ENCODE measurements around the gene ENDOD1. TPM values are rescaled to one million over a fixed set of nuclear protein-coding genes. Genes with fewer than 3 reads are reported as not detected.

The ENDOD1 gene
- total RNA-seq, 1 donor from 2014 or later, result 32.2 TPM

DNA sequence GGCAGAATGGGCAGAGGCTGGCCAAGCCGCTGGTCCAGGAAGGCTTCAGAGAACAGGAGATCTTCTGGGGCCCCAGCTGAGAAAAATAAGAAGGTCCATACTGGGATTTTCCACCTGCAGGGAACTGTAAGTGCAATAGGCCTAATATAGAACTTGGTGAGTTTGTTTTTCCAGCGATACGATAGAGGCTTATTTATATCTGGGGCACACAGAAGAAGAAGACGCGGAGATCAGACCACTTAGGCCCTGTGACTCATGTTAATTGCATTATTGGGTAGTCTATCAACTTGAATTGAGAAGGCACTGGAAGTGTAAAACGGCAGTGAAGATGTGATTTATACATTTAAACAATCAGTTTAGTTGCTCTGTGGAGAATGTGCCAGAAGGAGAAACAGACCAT, 30.6 kb upstream of the ENDOD1 start:
- Histone ChIP-seq H3K27me3 (no peaks in the 10 kb centered on the region), H3K27ac (no peak overlapping the region), H3K36me3 (no peaks in the 10 kb centered on the region), H3K9me3 (no peaks in the 10 kb centered on the region), H3K4me1 (no peaks in the 10 kb centered on the region), H3K4me3 (no peak overlapping the region)
- intact Hi-C loops (cut with DNase I), result no loop called here
- ATAC-seq (no peak), DNase-seq (no peak)
- TF ChIP-seq, protein P1, sequence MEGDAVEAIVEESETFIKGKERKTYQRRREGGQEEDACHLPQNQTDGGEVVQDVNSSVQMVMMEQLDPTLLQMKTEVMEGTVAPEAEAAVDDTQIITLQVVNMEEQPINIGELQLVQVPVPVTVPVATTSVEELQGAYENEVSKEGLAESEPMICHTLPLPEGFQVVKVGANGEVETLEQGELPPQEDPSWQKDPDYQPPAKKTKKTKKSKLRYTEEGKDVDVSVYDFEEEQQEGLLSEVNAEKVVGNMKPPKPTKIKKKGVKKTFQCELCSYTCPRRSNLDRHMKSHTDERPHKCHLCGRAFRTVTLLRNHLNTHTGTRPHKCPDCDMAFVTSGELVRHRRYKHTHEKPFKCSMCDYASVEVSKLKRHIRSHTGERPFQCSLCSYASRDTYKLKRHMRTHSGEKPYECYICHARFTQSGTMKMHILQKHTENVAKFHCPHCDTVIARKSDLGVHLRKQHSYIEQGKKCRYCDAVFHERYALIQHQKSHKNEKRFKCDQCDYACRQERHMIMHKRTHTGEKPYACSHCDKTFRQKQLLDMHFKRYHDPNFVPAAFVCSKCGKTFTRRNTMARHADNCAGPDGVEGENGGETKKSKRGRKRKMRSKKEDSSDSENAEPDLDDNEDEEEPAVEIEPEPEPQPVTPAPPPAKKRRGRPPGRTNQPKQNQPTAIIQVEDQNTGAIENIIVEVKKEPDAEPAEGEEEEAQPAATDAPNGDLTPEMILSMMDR (IDR thresholded peaks at IDR 0.05), result no peak

DNA sequence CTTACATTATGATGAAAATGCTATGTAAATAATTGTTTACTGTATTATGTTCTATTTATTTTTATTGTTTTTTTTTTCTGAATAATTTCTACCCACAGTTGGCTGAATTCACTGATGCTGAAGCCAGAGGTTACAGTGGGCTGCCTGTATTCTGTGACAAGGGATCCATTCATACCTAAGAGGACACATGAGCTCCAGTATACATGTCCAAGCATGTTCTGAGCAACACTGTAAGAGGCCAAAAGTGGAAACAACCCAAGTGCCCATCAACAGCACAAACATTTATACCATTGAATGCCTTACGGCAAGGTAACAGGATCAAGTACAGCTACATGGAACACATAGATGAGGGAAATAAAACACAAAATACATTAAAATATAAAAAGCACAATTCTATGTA, 24.3 kb upstream of the ENDOD1 start:
- Histone ChIP-seq H3K4me3 (no peak overlapping the region), H3K4me1 (peaks cover 19% of the 10 kb centered on the region), H3K27ac (no peak overlapping the region), H3K9me3 (no peaks in the 10 kb centered on the region), H3K27me3 (no peaks in the 10 kb centered on the region), H3K36me3 (no peaks in the 10 kb centered on the region)
- intact Hi-C loops (cut with DNase I), result no loop called here
- no peak for ATAC-seq
- no peak for DNase-seq
- TF ChIP-seq, protein P1 (IDR thresholded peaks at IDR 0.05), result no peak

DNA sequence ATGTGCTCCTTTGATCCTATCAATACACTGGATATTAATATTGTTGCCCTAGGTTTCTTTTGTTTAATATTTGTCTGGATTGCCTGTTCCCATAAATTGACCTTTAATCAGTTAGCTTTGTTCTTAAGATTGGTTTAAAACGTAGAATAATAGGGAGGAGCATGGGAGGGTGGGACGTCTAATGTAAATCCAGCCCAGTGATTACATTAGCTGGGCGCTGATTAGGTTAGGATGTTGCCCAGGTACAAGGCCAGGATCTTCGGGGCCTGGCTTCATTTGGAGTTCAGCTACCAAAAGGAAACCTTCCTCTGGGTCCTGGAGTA, 23.0 kb upstream of the ENDOD1 start, which contains the start of gene SRSF8:
TSS of gene SRSF8 (plus strand) at position 204 of the 323 bp plus-strand sequence. CDS start 308 bp downstream, outside the sequence.
- intact Hi-C loops (cut with DNase I), result no loop called here
- no peaks in the 10 kb centered on the region for H3K27me3 ChIP-seq
- H3K4me1 ChIP-seq, result peaks cover 22% of the 10 kb centered on the region
- H3K4me3 ChIP-seq, result peak within 1 kb of the TSS; percentile 80
- ATAC-seq, result no peak
- no peaks in the 10 kb centered on the region for H3K9me3 ChIP-seq
- H3K27ac ChIP-seq, result peak within 1 kb of the TSS; percentile 96
- H3K36me3 ChIP-seq, result no peaks in the 10 kb centered on the region
- no peak for DNase-seq
- TF ChIP-seq, protein P1 (IDR thresholded peaks at IDR 0.05), result no peak

DNA sequence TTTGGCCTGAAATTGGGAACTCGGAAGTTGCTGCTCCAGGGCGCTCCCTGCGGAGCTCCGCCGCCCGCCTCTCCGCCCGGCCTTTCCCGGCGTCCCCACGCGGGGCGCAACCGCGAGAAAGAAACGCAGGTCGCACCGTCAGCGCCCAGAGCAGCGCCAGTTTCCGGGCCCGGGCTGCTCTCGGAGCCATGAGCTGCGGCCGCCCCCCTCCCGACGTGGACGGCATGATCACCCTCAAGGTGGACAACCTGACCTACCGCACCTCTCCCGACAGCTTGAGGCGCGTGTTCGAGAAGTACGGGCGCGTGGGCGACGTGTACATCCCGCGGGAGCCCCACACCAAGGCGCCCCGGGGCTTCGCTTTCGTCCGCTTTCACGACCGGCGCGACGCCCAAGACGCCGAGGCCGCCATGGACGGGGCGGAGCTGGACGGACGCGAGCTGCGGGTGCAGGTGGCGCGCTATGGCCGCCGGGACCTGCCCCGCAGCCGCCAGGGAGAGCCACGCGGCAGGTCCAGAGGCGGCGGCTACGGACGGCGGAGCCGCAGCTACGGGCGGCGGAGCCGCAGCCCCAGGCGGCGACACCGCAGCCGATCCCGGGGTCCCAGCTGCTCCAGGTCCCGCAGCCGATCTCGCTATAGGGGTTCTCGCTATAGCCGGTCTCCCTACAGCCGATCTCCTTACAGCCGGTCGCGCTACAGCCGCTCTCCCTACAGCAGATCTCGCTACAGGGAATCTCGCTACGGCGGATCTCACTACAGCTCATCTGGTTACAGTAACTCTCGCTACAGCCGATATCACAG, 22.4 kb upstream of the ENDOD1 start:
- H3K27ac ChIP-seq, result peak overlapping the region; percentile 96
- peak overlapping the region; percentile 80 for H3K4me3 ChIP-seq
- intact Hi-C loops (cut with DNase I), result no loop called here
- H3K27me3 ChIP-seq, result no peaks in the 10 kb centered on the region
- DNase-seq (peak; percentile 92), ATAC-seq (peak; percentile 90)
- no peaks in the 10 kb centered on the region for H3K9me3 ChIP-seq
- TF ChIP-seq, protein P1 (IDR thresholded peaks at IDR 0.05), result peak; percentile 68
- peaks cover 22% of the 10 kb centered on the region for H3K4me1 ChIP-seq
- no peaks in the 10 kb centered on the region for H3K36me3 ChIP-seq

DNA sequence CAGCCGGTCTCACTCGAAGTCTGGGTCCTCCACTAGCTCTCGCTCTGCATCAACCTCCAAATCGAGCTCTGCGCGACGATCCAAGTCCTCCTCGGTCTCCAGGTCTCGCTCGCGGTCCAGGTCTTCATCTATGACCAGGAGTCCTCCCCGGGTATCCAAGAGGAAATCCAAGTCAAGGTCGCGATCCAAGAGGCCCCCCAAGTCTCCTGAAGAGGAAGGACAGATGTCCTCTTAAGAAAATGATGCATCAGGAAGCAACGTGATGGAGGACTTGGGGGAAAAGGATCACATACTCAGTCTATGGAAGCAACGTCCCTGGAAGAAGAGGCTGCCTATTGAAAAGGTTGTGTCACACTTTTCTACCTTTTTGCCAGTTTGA, 21.8 kb upstream of the ENDOD1 start:
- intact Hi-C loops (cut with DNase I), result no loop called here
- Histone ChIP-seq H3K36me3 (no peaks in the 10 kb centered on the region), H3K27ac (peak overlapping the region; percentile 96), H3K4me1 (peaks cover 22% of the 10 kb centered on the region), H3K27me3 (no peaks in the 10 kb centered on the region), H3K9me3 (no peaks in the 10 kb centered on the region), H3K4me3 (peak overlapping the region; percentile 80)
- ATAC-seq, result no peak
- TF ChIP-seq, protein P1 (IDR thresholded peaks at IDR 0.05), result no peak
- DNase-seq, result no peak

Measured in upper lobe of right lung (tissue), 1 donor.